K562 (cell line): ENCODE measurements around the gene PLPPR2. TPM values are rescaled to one million over a fixed set of nuclear protein-coding genes. Genes with fewer than 3 reads are reported as not detected.
A peak's percentile ranks its signal among the peaks of the same experiment; 100 is the strongest.

Experiments used
- ETS2 ChIP-seq: IDR thresholded peaks from 2 replicates; pipeline ENCODE4 v1.6.1; 2016; ENCODE audit warnings: borderline replicate concordance, missing genetic modification characterization, mild to moderate bottlenecking, moderate library complexity, missing compliant biosample characterization; ENCODE audit not compliant: poor library complexity, severe bottlenecking
- GABPA ChIP-seq: fragments of 200-800 bp; sonication (Bioruptor generic); conservative IDR thresholded peaks from 2 replicates; pipeline ENCODE4 v1.6.1; 2016; ENCODE audit warnings: low read depth, missing genetic modification characterization, missing compliant biosample characterization
- MYBL2 ChIP-seq, 2 experiments: fragments of 450-650 bp in 1 of 2; sonication (generic) in 1 of 2; formaldehyde crosslinking in 1 of 2; IDR thresholded peaks; 2 replicates each; pipeline versions ENCODE4 v1.6.1 to v1.8.1; 2017 to 2022; ENCODE audit warnings: borderline replicate concordance in 1 of 2, inconsistent platforms in 1 of 2, low read depth in 1 of 2, mild to moderate bottlenecking in 1 of 2, missing genetic modification reagents in 1 of 2, moderate library complexity in 1 of 2
- RBM15 ChIP-seq: fragments of 200-400 bp; formaldehyde crosslinking; IDR thresholded peaks from 2 replicates; pipeline ENCODE4 v1.6.1; 2018; ENCODE audit warnings: mild to moderate bottlenecking, low read length, moderate library complexity; ENCODE audit not compliant: insufficient read depth
- RBM25 ChIP-seq: fragments of 200-400 bp; formaldehyde crosslinking; IDR thresholded peaks from 2 replicates; pipeline ENCODE4 v1.6.1; 2018; ENCODE audit warnings: low read length, low read depth, moderate library complexity; ENCODE audit not compliant: severe bottlenecking
- SAP30 ChIP-seq: fragments of 200-600 bp; sonication (generic); IDR thresholded peaks from 2 replicates; pipeline ENCODE4 v1.6.1; 2012; ENCODE audit warnings: borderline replicate concordance, low read depth, mild to moderate bottlenecking, moderate library complexity, low read length, control low read depth, inconsistent platforms; ENCODE audit not compliant: insufficient read depth, poor library complexity, severe bottlenecking
- TRIM28 ChIP-seq: fragments of 450-650 bp; IDR thresholded peaks from 2 replicates; pipeline ENCODE4 v1.6.1; 2017
- ZBTB34 ChIP-seq: fragments of 250-450 bp; sonication (Bioruptor Pico); IDR thresholded peaks from 2 replicates; pipeline ENCODE4 v1.8.0; 2021; ENCODE audit warnings: mild to moderate bottlenecking, moderate library complexity
- polyA plus RNA-seq, 8 experiments: library from polyadenylated mRNA; depleted of rRNA in 4 of 8; stranded (reverse) in 5 of 8; unstranded in 3 of 8; fragments of >200 nt; fragmentation: Nextera tagmentation in 2 of 8; fragmentation: Illumina TruSeq in 1 of 8; extraction: Ambion mirVana in 2 of 8; extraction: Trizol in 1 of 8; gene quantifications; 2 replicates each; pipeline versions ENCODE4 v1.2.1 to v1.2.3, GENCODE V29; 2011 to 2014; ENCODE audit warnings: inconsistent platforms in 1 of 8, missing spikeins in 1 of 8
- total RNA-seq, 7 experiments: library from RNA; depleted of rRNA in 6 of 7; stranded (reverse); fragments of >200 nt in 6 of 7; fragmentation: Illumina TruSeq in 2 of 7; extraction: Trizol in 2 of 7; gene quantifications; 2 replicates each; pipeline versions ENCODE4 v1.2.1 to v1.2.3, GENCODE V29; 2011 to 2021; ENCODE audit warnings: low replicate concordance in 1 of 7
- TF ChIP-seq, protein P1 (sequence below), 2 experiments: fragments of 450-650 bp; IDR thresholded peaks; 2 replicates each; pipeline ENCODE4 v1.6.1; 2016; ENCODE audit warnings: mild to moderate bottlenecking in 2 of 2, borderline replicate concordance in 1 of 2, low read depth in 1 of 2, moderate library complexity in 1 of 2
- TF ChIP-seq, protein P2 (sequence below): fragments of 450-650 bp; IDR thresholded peaks from 2 replicates; pipeline ENCODE4 v1.7.0; 2016; ENCODE audit warnings: borderline replicate concordance

PLPPR2 gene
- total and polyA plus RNA-seq, 9 of the 15 experiments (the other 6 are each of a cell fraction or from before 2014, with no cell fraction given), result 0.49 to 15.9 (median 3.4) TPM

GRCh38 chr19:11355160-11356073 is at the start of gene PLPPR2 (continued):
- TF ChIP-seq MYBL2 (IDR thresholded peaks at IDR 0.05; ENCODE audit: low read depth), result no peak
- TF ChIP-seq MYBL2 (CRISPR knock-in tag; IDR thresholded peaks at IDR 0.05; ENCODE audit: borderline replicate concordance), result no peak
- no peak for TF ChIP-seq RBM25
- TF ChIP-seq RBM15, result no peak
- TF ChIP-seq, protein P1, sequence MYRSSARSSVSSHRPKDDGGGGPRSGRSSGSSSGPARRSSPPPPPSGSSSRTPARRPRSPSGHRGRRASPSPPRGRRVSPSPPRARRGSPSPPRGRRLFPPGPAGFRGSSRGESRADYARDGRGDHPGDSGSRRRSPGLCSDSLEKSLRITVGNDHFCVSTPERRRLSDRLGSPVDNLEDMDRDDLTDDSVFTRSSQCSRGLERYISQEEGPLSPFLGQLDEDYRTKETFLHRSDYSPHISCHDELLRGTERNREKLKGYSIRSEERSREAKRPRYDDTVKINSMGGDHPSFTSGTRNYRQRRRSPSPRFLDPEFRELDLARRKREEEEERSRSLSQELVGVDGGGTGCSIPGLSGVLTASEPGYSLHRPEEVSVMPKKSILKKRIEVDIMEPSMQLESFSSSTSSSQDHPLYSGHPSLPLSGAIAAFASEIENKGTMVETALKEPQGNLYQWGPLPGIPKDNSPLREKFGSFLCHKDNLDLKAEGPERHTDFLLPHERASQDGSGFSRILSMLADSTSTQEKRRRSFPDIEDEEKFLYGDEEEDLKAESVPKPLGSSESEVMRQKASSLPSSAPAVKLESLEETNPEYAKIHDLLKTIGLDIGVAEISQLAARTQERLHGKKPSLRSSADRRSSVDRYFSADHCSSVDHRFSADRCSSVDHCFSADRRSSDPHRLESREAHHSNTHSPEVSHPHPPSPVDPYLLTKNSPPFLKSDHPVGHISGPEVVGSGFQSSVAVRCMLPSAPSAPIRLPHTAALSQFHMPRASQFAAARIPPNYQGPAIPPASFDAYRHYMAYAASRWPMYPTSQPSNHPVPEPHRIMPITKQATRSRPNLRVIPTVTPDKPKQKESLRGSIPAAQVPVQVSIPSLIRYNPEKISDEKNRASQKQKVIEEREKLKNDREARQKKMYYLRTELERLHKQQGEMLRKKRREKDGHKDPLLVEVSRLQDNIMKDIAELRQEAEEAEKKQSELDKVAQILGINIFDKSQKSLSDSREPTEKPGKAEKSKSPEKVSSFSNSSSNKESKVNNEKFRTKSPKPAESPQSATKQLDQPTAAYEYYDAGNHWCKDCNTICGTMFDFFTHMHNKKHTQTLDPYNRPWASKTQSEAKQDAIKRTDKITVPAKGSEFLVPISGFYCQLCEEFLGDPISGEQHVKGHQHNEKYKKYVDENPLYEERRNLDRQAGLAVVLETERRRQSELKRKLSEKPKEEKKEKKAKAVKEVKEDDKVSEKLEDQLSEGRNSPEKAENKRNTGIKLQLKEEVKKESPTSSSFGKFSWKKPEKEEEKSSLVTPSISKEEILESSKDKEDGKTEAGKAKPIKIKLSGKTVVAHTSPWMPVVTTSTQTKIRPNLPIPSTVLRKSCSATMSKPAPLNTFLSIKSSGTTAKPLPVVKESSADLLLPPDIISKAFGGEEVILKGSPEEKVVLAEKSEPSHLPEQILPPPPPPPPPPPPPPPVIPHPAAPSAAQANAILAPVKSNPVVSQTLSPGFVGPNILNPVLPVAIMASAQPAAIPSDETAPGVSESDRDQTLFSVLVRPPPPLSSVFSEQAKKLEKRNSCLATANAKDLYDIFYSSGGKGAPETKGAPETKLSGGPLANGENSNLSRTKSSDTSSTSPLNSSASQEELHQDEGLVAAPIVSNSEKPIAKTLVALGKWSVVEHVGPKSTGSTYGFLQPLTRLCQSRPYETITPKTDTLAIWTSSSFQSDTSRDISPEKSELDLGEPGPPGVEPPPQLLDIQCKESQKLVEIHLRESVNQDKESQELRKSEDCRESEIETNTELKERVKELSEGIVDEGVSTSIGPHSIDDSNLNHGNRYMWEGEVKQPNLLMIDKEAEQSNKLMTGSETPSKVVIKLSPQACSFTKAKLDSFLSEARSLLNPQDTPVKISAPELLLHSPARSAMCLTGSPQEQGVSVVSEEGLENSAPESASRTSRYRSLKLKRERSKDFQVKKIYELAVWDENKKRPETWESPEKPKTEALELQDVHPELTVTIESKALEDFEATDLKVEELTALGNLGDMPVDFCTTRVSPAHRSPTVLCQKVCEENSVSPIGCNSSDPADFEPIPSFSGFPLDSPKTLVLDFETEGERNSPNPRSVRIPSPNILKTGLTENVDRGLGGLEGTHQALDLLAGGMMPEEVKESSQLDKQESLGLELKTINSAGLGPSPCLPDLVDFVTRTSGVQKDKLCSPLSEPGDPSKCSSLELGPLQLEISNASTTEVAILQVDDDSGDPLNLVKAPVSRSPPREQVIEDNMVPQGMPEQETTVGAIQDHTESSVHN (IDR thresholded peaks at IDR 0.05; ENCODE audit: borderline replicate concordance in 1 of 2, low read depth in 1 of 2), result no peak
- TF ChIP-seq ZBTB34 (CRISPR knock-in tag), result no peak
- no peak for TF ChIP-seq SAP30
- TF ChIP-seq, protein P2, sequence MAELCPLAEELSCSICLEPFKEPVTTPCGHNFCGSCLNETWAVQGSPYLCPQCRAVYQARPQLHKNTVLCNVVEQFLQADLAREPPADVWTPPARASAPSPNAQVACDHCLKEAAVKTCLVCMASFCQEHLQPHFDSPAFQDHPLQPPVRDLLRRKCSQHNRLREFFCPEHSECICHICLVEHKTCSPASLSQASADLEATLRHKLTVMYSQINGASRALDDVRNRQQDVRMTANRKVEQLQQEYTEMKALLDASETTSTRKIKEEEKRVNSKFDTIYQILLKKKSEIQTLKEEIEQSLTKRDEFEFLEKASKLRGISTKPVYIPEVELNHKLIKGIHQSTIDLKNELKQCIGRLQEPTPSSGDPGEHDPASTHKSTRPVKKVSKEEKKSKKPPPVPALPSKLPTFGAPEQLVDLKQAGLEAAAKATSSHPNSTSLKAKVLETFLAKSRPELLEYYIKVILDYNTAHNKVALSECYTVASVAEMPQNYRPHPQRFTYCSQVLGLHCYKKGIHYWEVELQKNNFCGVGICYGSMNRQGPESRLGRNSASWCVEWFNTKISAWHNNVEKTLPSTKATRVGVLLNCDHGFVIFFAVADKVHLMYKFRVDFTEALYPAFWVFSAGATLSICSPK, result peak; percentile 80; the same call in 1 of the 2 replicates
- no peak for TF ChIP-seq GABPA
- no peak for TF ChIP-seq TRIM28
- TF ChIP-seq ETS2 (tag), result no peak
